A673 (cell line): ENCODE data around the gene SMAD3. TPM values are rescaled to one million over a fixed set of nuclear protein-coding genes. Genes with fewer than 3 reads are reported as not detected.

Experiments
- BruUV-seq: library from RNA; stranded (reverse); fragments of 400-500 nt; replicated peaks from 2 replicates; lab custom pipeline; 2021; lab: Mats Ljungman, UMichigan
- CTCF ChIA-PET: fragments of 300-600 bp; sonication (Branson Sonifier 250); formaldehyde crosslinking; loops from one replicate; lab custom pipeline; 2022; ENCODE audit warnings: antibody characterized with exemption; lab: Charles Lee
- POLR2A ChIA-PET: fragments of 300-600 bp; sonication (Branson Sonifier 250); formaldehyde crosslinking; loops from one replicate; lab custom pipeline; 2022; ENCODE audit warnings: antibody characterized with exemption; ENCODE audit not compliant: low non-redundant PET; lab: Charles Lee
- DNase-seq: peaks from one replicate; pipeline ENCODE4 v3.0.0-alpha.2; 2015; ENCODE audit warnings: low spot score
- H3K27ac ChIP-seq: fragments of 200-600 bp; sonication (generic); 2 replicates; pipeline ENCODE4 v1.5.1; 2016; ENCODE audit warnings: mixed run types, low read depth, mild to moderate bottlenecking, mixed read lengths, antibody characterized with exemption, low read length; ENCODE audit not compliant: poor library complexity, severe bottlenecking
- H3K27me3 ChIP-seq: fragments of 200-600 bp; sonication (generic); replicated peaks from 2 replicates; pipeline ENCODE4 v1.6.1; 2017; ENCODE audit warnings: mixed run types, low read depth, mild to moderate bottlenecking, mixed read lengths, antibody characterized with exemption, low read length; ENCODE audit not compliant: insufficient read depth, poor library complexity
- H3K36me3 ChIP-seq: fragments of 200-600 bp; sonication (generic); 2 replicates; pipeline ENCODE4 v1.6.1; 2016; ENCODE audit warnings: mixed run types, mild to moderate bottlenecking, mixed read lengths, antibody characterized with exemption, low read length; ENCODE audit not compliant: insufficient read depth, poor library complexity, severe bottlenecking
- H3K4me1 ChIP-seq: fragments of 200-600 bp; sonication (generic); 2 replicates; pipeline ENCODE4 v1.6.1; 2017; ENCODE audit warnings: mixed run types, mild to moderate bottlenecking, mixed read lengths, antibody characterized with exemption, low read length; ENCODE audit not compliant: insufficient read depth, poor library complexity, severe bottlenecking
- H3K4me3 ChIP-seq: fragments of 200-600 bp; sonication (generic); 2 replicates; pipeline ENCODE4 v1.5.1; 2016; ENCODE audit warnings: low read depth, mixed run types, mild to moderate bottlenecking, mixed read lengths, low read length; ENCODE audit not compliant: poor library complexity, severe bottlenecking
- H3K9me3 ChIP-seq: fragments of 200-600 bp; sonication (generic); 2 replicates; pipeline ENCODE4 v1.6.1; 2016; ENCODE audit warnings: mixed run types, low read depth, mild to moderate bottlenecking, mixed read lengths, antibody characterized with exemption, low read length; ENCODE audit not compliant: poor library complexity, severe bottlenecking
- EZH2 ChIP-seq: fragments of 200-600 bp; sonication (generic); IDR thresholded peaks from 2 replicates; pipeline ENCODE4 v1.6.1; 2017; ENCODE audit warnings: borderline replicate concordance, low read depth, mild to moderate bottlenecking, mixed read lengths, antibody characterized with exemption, low read length; ENCODE audit not compliant: poor library complexity, severe bottlenecking
- intact Hi-C: fragments of 100-400 bp; cut with micrococcal nuclease; formaldehyde crosslinking; loops from one replicate; pipeline ENCODE4 v1.10.0; 2022; ENCODE audit not compliant: unreplicated experiment
- total RNA-seq: library from RNA; stranded (reverse); gene quantifications from 2 replicates; pipeline ENCODE4 v1.2.3, GENCODE V29; 2021
- TF ChIP-seq, protein P1 (sequence below): fragments of 300-800, 200-600 bp; sonication (generic); conservative IDR thresholded peaks from 2 replicates; pipeline ENCODE4 v1.5.1; 2017; ENCODE audit warnings: low read depth, mild to moderate bottlenecking, antibody characterized with exemption, low read length, moderate library complexity, mixed read lengths

Gene SMAD3
- total RNA-seq, 1 experiment from 2014 or later: 31.0 TPM

DNA sequence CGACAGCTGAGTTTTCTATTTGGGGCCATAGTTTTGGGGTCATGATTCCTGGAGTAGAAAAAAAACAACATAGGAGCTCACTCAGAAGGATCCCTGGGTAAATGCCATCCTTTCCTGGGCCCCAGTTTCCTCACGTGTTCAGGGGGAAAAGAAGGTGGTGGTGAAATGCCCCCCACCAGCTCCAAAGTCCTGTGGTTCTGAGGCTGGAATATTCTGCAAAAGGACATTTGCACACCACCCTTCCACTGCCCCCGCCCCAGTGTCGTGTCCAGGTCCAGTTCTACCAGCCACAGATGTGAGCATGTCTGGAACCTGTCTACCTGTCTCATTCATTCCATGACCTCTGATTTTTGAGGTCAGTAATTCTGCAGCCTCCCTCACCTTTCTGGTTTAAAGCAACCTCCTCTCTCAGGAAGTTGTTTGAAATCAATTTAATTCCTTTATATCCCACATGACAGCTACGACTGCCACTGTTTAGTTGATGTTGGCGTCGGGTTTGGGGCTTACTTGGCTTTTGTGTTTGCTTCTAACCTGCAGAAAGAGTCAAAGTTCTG is 82.1 kb downstream of the SMAD3 start:
- CTCF ChIA-PET: no interaction called here
- Histone ChIP-seq H3K27me3 (no peaks in the 10 kb centered on the region), H3K9me3 (no peaks in the 10 kb centered on the region), H3K4me3 (no peak overlapping the region), H3K4me1 (peaks cover 74% of the 10 kb centered on the region), H3K36me3 (no peaks in the 10 kb centered on the region), H3K27ac (peak overlapping the region; percentile 71)
- DNase-seq: no peak
- POLR2A ChIA-PET: no interaction called here
- TF ChIP-seq EZH2: no peak
- TF ChIP-seq, protein P1, sequence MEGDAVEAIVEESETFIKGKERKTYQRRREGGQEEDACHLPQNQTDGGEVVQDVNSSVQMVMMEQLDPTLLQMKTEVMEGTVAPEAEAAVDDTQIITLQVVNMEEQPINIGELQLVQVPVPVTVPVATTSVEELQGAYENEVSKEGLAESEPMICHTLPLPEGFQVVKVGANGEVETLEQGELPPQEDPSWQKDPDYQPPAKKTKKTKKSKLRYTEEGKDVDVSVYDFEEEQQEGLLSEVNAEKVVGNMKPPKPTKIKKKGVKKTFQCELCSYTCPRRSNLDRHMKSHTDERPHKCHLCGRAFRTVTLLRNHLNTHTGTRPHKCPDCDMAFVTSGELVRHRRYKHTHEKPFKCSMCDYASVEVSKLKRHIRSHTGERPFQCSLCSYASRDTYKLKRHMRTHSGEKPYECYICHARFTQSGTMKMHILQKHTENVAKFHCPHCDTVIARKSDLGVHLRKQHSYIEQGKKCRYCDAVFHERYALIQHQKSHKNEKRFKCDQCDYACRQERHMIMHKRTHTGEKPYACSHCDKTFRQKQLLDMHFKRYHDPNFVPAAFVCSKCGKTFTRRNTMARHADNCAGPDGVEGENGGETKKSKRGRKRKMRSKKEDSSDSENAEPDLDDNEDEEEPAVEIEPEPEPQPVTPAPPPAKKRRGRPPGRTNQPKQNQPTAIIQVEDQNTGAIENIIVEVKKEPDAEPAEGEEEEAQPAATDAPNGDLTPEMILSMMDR: no peak
- intact Hi-C loops: no loop called here
- no TSS peak for BruUV-seq

DNA sequence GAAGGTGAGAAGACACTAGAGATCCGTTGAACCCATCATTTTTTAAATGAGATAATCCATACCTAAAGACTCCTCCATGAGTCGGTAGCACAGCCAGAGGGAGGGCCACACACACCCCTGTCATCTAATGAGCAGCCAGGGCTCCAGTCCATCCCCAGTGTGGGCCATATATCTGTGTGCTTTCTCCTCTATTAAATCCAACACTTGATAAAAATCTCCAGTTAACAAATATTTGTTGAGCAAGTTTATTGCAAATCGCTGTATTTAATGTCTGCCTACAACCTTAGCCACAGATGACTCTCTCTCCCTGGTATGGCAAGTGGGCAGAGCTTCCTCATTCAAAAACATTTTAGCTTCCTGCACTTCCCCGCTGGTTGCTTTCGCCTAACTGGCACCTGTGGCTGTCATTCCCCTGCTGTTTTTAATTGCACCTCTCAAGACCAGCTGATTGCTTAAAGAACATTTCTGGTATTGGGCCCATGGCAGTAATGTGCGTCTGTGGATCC is 82.8 kb downstream of the SMAD3 start:
- H3K4me3 ChIP-seq: no peak overlapping the region
- ChIA-PET CTCF (no interaction called here), POLR2A (interaction anchor here (1.0 kb wide), 1 partner anchor 41 kb away, joined by 7 read pairs; no protein-coding TSS in a partner anchor)
- intact Hi-C loops: no loop called here
- no TSS peak for BruUV-seq
- peak overlapping the region; percentile 71 for H3K27ac ChIP-seq
- H3K4me1 ChIP-seq: peaks cover 80% of the 10 kb centered on the region
- peak; percentile 58 for DNase-seq
- H3K27me3 ChIP-seq: no peaks in the 10 kb centered on the region
- no peaks in the 10 kb centered on the region for H3K9me3 ChIP-seq
- TF ChIP-seq, protein P1: no peak
- H3K36me3 ChIP-seq: no peaks in the 10 kb centered on the region

GRCh38 chr15:67149068-67149772 is 83.8 kb downstream of the SMAD3 start:
- intact Hi-C loops: no loop called here

More at GRCh38 chr15:67149068-67149772, 83.8 kb downstream of the SMAD3 start:
- ChIA-PET POLR2A (no interaction called here), CTCF (interaction anchor here (0.6 kb wide), 1 partner anchor 726 kb away, joined by 4 read pairs; no protein-coding TSS in a partner anchor)
- H3K27ac ChIP-seq: peak overlapping the region; percentile 71
- no peaks in the 10 kb centered on the region for H3K27me3 ChIP-seq
- H3K4me3 ChIP-seq: no peak overlapping the region
- no peaks in the 10 kb centered on the region for H3K9me3 ChIP-seq
- H3K36me3 ChIP-seq: no peaks in the 10 kb centered on the region
- peaks cover 83% of the 10 kb centered on the region for H3K4me1 ChIP-seq
- no peak for DNase-seq
- BruUV-seq: no TSS peak
- TF ChIP-seq, protein P1: no peak
- no peak for TF ChIP-seq EZH2
